ENCODE measurements around the gene C3orf85.

DNA sequence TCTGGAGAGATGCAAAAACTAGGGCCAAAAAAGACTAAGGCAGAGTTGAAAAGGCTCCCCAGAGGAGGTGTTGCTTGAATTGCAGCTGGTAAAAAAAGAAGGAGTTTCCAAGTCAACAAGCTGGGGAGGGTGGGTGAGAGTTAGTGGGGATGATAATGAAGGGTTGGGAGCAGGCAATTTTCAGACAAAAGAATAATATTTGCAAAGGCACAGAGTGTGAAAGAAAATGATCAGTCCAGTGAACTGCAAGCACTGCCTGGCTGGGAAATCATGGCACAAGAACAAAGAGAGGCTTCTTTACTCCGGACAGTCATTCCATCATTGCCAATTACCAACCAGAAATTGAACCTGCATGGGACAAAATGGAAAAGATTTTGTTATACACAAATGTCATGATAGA is 42.2 kb downstream of the C3orf85 start:
- TF ChIP-seq ZNF302 (tag by site-specific recombination; IDR thresholded peaks at IDR 0.05; ENCODE audit: low read depth) (no peak), ZNF24 (tag by site-specific recombination; IDR thresholded peaks at IDR 0.05) (no peak), ZNF37A (tag by site-specific recombination; IDR thresholded peaks at IDR 0.05) (no peak), ZNF184 (tag by site-specific recombination; IDR thresholded peaks at IDR 0.05) (no peak), ZNF768 (tag by site-specific recombination; IDR thresholded peaks at IDR 0.05) (no peak), YY1 (tag by site-specific recombination; IDR thresholded peaks at IDR 0.05) (no peak), BCL11B (tag by site-specific recombination; IDR thresholded peaks at IDR 0.05; ENCODE audit: low read depth) (no peak), ZSCAN23 (tag by site-specific recombination; IDR thresholded peaks at IDR 0.05) (no peak), ZNF629 (tag by site-specific recombination; IDR thresholded peaks at IDR 0.05) (no peak)
- TF ChIP-seq, protein P1, sequence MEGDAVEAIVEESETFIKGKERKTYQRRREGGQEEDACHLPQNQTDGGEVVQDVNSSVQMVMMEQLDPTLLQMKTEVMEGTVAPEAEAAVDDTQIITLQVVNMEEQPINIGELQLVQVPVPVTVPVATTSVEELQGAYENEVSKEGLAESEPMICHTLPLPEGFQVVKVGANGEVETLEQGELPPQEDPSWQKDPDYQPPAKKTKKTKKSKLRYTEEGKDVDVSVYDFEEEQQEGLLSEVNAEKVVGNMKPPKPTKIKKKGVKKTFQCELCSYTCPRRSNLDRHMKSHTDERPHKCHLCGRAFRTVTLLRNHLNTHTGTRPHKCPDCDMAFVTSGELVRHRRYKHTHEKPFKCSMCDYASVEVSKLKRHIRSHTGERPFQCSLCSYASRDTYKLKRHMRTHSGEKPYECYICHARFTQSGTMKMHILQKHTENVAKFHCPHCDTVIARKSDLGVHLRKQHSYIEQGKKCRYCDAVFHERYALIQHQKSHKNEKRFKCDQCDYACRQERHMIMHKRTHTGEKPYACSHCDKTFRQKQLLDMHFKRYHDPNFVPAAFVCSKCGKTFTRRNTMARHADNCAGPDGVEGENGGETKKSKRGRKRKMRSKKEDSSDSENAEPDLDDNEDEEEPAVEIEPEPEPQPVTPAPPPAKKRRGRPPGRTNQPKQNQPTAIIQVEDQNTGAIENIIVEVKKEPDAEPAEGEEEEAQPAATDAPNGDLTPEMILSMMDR (tag by site-specific recombination; IDR thresholded peaks at IDR 0.05) = no peak
